Erythroblast (primary cell): ENCODE results near the gene THSD4.

Experiments
- GATA1 ChIP-seq: IDR thresholded peaks from 2 replicates; pipeline ENCODE4 v1.6.1; 2011; ENCODE audit warnings: low read depth, mild to moderate bottlenecking, control low read depth, low read length, moderate library complexity
- POLR2A ChIP-seq: IDR thresholded peaks from 2 replicates; pipeline ENCODE4 v1.6.1; 2011; ENCODE audit warnings: mild to moderate bottlenecking, low read length

DNA sequence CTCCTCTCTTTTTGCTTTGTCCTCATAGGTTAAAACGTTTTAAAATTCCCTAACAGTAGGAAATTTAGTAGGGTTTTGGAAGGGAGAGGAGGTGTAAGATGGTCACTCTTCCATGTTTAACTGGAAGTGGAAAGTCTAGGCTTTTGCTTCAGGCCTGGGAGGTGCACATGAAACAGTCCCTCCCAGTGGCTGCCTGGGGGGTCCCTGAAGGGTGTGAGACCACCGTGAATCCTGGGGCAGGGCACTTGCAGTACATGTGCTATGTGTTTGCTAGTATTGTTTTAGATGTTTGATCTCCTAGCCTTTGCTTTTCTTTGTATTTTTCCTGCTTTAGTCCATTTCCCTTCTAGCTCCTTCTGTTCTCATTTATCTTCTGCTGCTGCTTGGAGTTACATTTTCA, 178.5 kb downstream of the THSD4 start:
- TF ChIP-seq POLR2A (no peak), GATA1 (no peak)
